Gastroesophageal sphincter (tissue), 4 donors: ENCODE data around the gene AMPD1. TPM values are rescaled to one million over a fixed set of nuclear protein-coding genes. Genes with fewer than 3 reads are reported as not detected.

Source experiments
- ATAC-seq: fragments of 150-250 bp; one replicate; pipeline ENCODE4 v1.9.1; 2016; ENCODE audit warnings: mild to moderate bottlenecking, moderate library complexity
- H3K27ac ChIP-seq, 4 donors: fragments of 200-600 bp; sonication (generic) in 3 of 4; 1 replicate in 3 of 4; 2 replicates in 1 of 4; pipeline ENCODE4 v1.5.1; 2016 to 2019
- H3K27me3 ChIP-seq: fragments of 200-600 bp; sonication (generic); one replicate; pipeline ENCODE4 v1.5.1; 2019
- H3K36me3 ChIP-seq, 2 donors: fragments of 200-600 bp; sonication (generic); one replicate each; pipeline ENCODE4 v1.5.1; 2019; ENCODE audit warnings: control low read depth in 1 of 2
- H3K4me1 ChIP-seq, 3 donors: fragments of 200-600 bp; sonication (generic); 1 replicate in 2 of 3; 2 replicates in 1 of 3; pipeline ENCODE4 v1.5.1; 2016 to 2019; ENCODE audit warnings: control low read depth in 2 of 3
- H3K4me3 ChIP-seq, 2 donors: fragments of 200-600 bp; sonication (generic); one replicate each; pipeline ENCODE4 v1.5.1; 2019; ENCODE audit warnings: mild to moderate bottlenecking in 1 of 2, moderate library complexity in 1 of 2
- H3K9me3 ChIP-seq, 3 donors: fragments of 200-600 bp; sonication (generic); one replicate each; pipeline ENCODE4 v1.5.1; 2017 to 2019; ENCODE audit warnings: control low read depth in 2 of 3
- CTCF ChIP-seq, 4 experiments: fragments of 200-600 bp in 2 of 4; fragments of 450-650 bp in 2 of 4; sonication (generic) in 1 of 4; IDR thresholded peaks; one replicate each; pipeline ENCODE4 v1.5.1; 2017 to 2019; ENCODE audit warnings: antibody characterized with exemption in 4 of 4, mild to moderate bottlenecking in 2 of 4, moderate library complexity in 2 of 4
- EP300 ChIP-seq: sonication (generic); formaldehyde crosslinking; IDR thresholded peaks from one replicate; pipeline ENCODE4 v1.6.1; 2017; ENCODE audit warnings: antibody characterized with exemption, mild to moderate bottlenecking
- POLR2A ChIP-seq, 2 donors: fragments of 450-650 bp; IDR thresholded peaks; one replicate each; pipeline ENCODE4 v1.6.1; 2017; ENCODE audit warnings: antibody characterized with exemption in 2 of 2, mild to moderate bottlenecking in 2 of 2, moderate library complexity in 1 of 2
- POLR2AphosphoS5 ChIP-seq: sonication (generic); formaldehyde crosslinking; IDR thresholded peaks from one replicate; pipeline ENCODE4 v1.6.1; 2017; ENCODE audit warnings: antibody characterized with exemption
- WGBS, 2 donors: methylation state at CpG; one replicate each; pipeline ENCODE4 v1.1.5; 2018; ENCODE audit warnings: low coverage in 1 of 2; 5-methylcytosine and 5-hydroxymethylcytosine counted together
- total RNA-seq, 4 donors: library from RNA; depleted of rRNA; stranded (reverse); fragments of >200 nt; gene quantifications; one replicate each; pipeline ENCODE4 v1.1.0, GENCODE V29; 2016

AMPD1 gene
- total RNA-seq: not detected

DNA sequence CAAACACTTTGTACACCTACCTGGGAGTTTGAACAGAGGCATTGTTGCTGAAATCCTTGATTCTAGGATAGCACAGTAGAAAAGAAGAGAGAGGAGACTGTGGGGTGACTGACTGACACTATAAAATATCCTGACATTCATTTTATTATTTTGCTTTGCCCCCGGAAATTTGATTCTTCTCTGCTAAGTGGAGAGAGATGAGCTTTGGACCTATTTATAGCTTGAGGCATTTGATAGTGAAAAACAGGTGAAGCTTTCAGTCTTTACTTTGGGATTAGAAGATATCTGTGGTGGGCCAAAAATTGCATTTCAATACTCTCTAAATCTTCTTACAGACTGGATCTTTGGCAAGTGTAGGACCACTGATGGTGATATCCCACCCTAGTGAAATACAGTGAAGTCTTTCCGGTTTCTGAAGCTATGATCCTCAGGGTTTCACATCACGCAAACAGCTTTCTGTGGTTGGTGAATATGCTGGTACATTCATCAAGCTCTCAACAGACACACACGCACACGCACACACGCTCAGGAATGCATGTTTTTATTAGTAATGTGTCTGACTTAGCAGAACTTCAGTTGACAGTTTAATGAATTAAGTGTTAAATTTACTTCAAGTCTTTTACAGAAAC is at the start of gene AMPD1:
TSS of gene AMPD1 (minus strand) at position 117 of the 629 bp plus-strand sequence. CDS start at position 42, 75 bp downstream.
- WGBS, 2 donors: 31 to 69% methylated on average over 5 to 6 of the region's 6 CpGs
- peaks cover 15% of the 10 kb centered on the region for H3K27me3 ChIP-seq
- no peak within 1 kb of the TSS for H3K27ac ChIP-seq
- ATAC-seq: no peak
- H3K4me3 ChIP-seq: no peak within 1 kb of the TSS
- no peaks in the 10 kb centered on the region for H3K4me1 ChIP-seq
- H3K36me3 ChIP-seq: no peaks in the 10 kb centered on the region
- TF ChIP-seq POLR2AphosphoS5 (no peak), CTCF (IDR thresholded peaks at IDR 0.05) (no peak), POLR2A (IDR thresholded peaks at IDR 0.05) (no peak), EP300 (no peak)
- no peaks in the 10 kb centered on the region for H3K9me3 ChIP-seq

- no peak overlapping the region for H3K27ac ChIP-seq
- no peaks in the 10 kb centered on the region for H3K27me3 ChIP-seq
- peaks cover 11 to 58% of the 10 kb centered on the region in 2 donors for H3K36me3 ChIP-seq
- no peak overlapping the region for H3K4me3 ChIP-seq
- peaks cover 0 to 64% (median 3%) of the 10 kb centered on the region in 3 donors for H3K4me1 ChIP-seq
- WGBS, 2 donors: 88 to 91% methylated on average over 6 to 11 of the region's 11 CpGs
- ATAC-seq: no peak
- no peaks in the 10 kb centered on the region for H3K9me3 ChIP-seq
- TF ChIP-seq POLR2A (IDR thresholded peaks at IDR 0.05) (no peak), CTCF (IDR thresholded peaks at IDR 0.05) (no peak), POLR2AphosphoS5 (no peak), EP300 (no peak)
These were observed 46.8 kb upstream of the AMPD1 start for GRCh38 chr1:114741963-114742746.

- Histone ChIP-seq H3K27ac (no peak overlapping the region), H3K4me3 (no peak overlapping the region), H3K27me3 (no peaks in the 10 kb centered on the region), H3K4me1 (peaks cover 0 to 48% (median 3%) of the 10 kb centered on the region in 3 donors), H3K36me3 (peaks cover 22 to 72% of the 10 kb centered on the region in 2 donors), H3K9me3 (no peaks in the 10 kb centered on the region)
- 87 to 100% methylated on average over 1 of the region's 1 CpG for whole genome bisulfite sequencing, 2 donors
- no peak for TF ChIP-seq EP300
- no peak for TF ChIP-seq POLR2AphosphoS5
- TF ChIP-seq CTCF (IDR thresholded peaks at IDR 0.05): no peak
- no peak for TF ChIP-seq POLR2A (IDR thresholded peaks at IDR 0.05)
- ATAC-seq: no peak
These were observed 45.0 kb upstream of the AMPD1 start for GRCh38 chr1:114740331-114740730.

- no peak overlapping the region for H3K4me3 ChIP-seq
- TF ChIP-seq CTCF (IDR thresholded peaks at IDR 0.05) (no peak), POLR2AphosphoS5 (no peak), EP300 (no peak), POLR2A (IDR thresholded peaks at IDR 0.05) (no peak)
- H3K36me3 ChIP-seq: peaks cover 42 to 88% of the 10 kb centered on the region in 2 donors
- ATAC-seq: no peak
- WGBS, 2 donors: 64 to 82% methylated on average over 2 to 6 of the region's 6 CpGs
- H3K9me3 ChIP-seq: no peaks in the 10 kb centered on the region
- H3K4me1 ChIP-seq: peaks cover 0 to 20% (median 0%) of the 10 kb centered on the region in 3 donors
- H3K27me3 ChIP-seq: no peaks in the 10 kb centered on the region
- H3K27ac ChIP-seq: no peak overlapping the region
These were observed 42.0 kb upstream of the AMPD1 start for GRCh38 chr1:114737314-114737849.
